Fibroblast of mammary gland (primary cell): ENCODE data around the gene HOXA13.

Experiments
- DNase-seq: peaks from one replicate; pipeline ENCODE4 v3.0.0-alpha.2; 2010; ENCODE audit warnings: low read depth
- H3K4me3 ChIP-seq: 2 replicates; pipeline ENCODE4 v1.5.1; 2011; ENCODE audit warnings: low read depth, mild to moderate bottlenecking, low read length, moderate library complexity; ENCODE audit not compliant: control insufficient read depth
- TF ChIP-seq, protein P1 (sequence below): conservative IDR thresholded peaks from 2 replicates; pipeline ENCODE4 v1.5.1; 2011; ENCODE audit warnings: low read depth, low read length, inconsistent platforms; ENCODE audit not compliant: control insufficient read depth, insufficient read depth

The HOXA13 gene

DNA sequence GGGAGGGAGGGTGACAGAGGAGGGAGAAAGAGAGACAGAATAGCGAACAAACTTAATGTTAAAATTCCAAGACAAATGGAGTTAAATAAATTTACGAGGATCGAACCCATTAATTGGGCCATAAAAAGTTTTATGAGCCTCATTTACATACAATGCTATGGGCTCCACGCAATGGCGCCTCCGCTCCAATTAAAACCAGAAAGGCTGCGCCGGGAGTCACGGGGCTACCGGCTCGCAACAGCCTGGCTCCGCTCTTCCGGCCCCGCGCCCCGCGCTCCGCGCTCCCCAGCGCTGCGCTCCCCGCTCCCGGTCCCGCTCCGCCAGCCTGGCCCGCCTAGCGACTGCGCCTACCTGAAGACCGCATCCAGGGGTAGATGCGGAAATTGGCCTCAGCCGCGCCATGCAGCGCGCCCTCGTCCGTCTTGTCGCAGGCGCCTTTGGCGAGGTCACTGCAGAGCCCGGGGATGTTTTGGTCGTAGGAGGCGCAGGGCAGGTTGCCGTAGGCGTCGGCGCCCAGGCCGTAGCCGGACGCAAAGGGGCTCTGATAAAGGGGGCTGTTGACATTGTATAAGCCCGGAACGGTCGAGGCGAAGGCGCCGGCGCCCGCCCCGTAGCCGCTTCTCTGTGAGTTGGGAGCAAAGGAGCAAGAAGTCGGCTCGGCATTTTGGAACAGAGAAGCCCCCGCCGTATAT, 43.9 kb downstream of the HOXA13 start:
- peak; percentile 29 for DNase-seq
- TF ChIP-seq, protein P1, sequence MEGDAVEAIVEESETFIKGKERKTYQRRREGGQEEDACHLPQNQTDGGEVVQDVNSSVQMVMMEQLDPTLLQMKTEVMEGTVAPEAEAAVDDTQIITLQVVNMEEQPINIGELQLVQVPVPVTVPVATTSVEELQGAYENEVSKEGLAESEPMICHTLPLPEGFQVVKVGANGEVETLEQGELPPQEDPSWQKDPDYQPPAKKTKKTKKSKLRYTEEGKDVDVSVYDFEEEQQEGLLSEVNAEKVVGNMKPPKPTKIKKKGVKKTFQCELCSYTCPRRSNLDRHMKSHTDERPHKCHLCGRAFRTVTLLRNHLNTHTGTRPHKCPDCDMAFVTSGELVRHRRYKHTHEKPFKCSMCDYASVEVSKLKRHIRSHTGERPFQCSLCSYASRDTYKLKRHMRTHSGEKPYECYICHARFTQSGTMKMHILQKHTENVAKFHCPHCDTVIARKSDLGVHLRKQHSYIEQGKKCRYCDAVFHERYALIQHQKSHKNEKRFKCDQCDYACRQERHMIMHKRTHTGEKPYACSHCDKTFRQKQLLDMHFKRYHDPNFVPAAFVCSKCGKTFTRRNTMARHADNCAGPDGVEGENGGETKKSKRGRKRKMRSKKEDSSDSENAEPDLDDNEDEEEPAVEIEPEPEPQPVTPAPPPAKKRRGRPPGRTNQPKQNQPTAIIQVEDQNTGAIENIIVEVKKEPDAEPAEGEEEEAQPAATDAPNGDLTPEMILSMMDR: no peak
- peak overlapping the region; percentile 69 for H3K4me3 ChIP-seq

DNA sequence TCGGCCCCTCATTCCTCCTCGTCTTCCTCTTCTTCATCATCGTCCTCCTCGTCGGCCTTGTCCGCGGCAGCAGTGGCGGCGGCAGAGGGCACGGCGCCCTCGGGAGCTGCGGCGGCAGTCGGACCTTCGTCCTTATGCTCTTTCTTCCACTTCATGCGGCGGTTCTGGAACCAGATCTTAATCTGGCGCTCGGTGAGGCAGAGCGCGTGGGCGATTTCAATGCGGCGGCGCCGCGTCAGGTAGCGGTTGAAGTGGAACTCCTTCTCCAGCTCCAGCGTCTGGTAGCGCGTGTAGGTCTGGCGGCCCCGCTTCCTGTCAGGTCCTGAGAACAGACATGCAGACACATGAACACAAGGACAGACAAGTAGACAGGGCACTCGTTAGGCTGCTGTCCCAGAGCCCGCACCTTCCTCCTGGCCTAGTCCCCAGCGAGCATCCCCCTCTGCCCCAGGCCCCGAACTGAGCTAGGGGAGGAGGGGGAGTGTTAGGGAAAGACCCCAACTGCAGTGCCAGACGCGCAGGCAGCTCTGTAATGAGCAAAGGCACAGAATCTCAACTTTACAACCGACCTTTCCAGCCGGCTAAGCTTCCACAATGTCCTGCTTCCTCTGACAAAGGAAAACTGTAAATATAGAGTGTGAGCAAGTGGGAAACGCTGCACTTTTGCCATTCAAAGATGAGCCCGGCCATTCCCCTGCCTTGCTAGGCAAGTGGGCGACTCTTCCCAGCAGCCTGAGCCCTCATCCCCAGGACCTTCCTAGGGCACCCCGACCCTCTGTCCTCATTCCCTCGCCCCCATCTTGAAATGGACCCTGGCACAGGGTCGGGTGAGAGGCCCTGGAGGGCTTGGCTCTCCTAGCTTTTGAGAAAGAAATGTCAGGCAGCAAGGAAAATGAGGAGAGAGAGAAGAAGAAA, 44.7 kb downstream of the HOXA13 start:
- H3K4me3 ChIP-seq: peak overlapping the region; percentile 69
- TF ChIP-seq, protein P1: no peak
- peak; percentile 59 for DNase-seq

DNA sequence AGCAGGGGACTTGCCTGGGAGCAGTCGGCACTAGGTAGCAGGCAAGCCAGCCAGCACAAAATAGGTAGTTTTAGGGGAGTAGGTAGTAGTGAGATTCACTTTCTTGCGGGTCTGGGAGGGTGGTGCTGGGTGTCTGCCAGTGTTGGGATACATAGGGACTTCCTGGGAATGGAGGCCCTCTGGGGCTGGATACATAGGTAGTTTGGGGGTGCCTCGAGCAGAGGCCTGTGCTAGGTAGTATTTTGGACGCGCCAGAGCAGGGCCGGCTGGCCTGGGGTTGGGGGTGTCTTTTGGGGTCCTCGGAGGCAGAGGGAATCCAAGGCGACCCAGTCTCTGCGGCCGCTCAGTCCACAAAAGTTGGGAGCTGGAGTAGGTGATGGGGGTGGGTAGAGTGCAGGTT, 45.5 kb downstream of the HOXA13 start:
- no peak for DNase-seq
- no peak overlapping the region for H3K4me3 ChIP-seq
- TF ChIP-seq, protein P1: no peak

DNA sequence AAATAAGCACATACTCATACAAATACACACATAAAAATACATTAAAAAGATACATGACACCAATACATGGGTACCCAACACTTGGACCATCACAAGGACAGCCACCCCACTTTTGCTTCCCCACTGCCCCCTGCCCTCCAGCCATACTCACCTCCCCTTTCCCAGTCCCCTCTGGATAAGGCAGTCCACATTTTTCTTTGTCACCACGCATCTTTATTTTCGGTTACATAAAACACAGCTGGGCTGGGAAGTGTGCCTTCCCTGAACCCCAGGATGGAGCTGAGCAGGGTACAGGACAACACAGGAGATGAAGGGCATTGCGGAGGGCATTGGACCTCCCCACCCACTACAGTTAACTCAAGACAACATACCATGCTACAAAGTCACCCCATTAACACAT, 46.4 kb downstream of the HOXA13 start:
- peak; percentile 43 for DNase-seq
- H3K4me3 ChIP-seq: no peak overlapping the region
- TF ChIP-seq, protein P1: no peak

DNA sequence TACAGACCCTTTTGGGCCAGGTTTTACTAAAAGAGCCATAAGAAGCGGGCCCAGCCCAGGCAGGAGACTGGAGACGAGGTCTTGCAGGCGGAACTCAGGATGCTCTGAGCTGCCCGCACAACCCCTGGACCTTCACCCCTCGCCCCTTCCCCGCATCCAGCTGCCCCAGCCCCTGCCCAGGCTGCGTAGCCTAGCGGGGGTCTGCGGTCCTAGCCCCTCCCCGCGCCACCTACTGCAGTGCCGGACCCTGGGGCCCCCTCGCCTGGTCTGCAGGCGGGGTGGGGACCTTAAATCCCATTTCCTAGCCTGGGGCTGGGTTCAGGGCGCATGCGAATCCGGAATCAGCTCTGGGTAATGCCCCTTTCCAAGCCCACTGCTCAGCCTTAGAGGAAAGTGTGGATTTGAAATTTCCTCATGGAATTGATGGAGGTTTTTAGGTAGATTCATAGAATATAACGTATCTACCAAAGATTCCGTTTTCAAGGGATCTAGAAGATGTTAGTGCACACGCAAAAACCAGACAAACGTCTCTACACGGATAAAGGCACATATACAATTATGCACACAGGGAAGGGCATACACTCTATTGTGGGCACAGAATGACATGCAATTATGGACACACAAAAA, 47.0 kb downstream of the HOXA13 start:
- peak overlapping the region; percentile 72 for H3K4me3 ChIP-seq
- DNase-seq: no peak
- TF ChIP-seq, protein P1: no peak

DNA sequence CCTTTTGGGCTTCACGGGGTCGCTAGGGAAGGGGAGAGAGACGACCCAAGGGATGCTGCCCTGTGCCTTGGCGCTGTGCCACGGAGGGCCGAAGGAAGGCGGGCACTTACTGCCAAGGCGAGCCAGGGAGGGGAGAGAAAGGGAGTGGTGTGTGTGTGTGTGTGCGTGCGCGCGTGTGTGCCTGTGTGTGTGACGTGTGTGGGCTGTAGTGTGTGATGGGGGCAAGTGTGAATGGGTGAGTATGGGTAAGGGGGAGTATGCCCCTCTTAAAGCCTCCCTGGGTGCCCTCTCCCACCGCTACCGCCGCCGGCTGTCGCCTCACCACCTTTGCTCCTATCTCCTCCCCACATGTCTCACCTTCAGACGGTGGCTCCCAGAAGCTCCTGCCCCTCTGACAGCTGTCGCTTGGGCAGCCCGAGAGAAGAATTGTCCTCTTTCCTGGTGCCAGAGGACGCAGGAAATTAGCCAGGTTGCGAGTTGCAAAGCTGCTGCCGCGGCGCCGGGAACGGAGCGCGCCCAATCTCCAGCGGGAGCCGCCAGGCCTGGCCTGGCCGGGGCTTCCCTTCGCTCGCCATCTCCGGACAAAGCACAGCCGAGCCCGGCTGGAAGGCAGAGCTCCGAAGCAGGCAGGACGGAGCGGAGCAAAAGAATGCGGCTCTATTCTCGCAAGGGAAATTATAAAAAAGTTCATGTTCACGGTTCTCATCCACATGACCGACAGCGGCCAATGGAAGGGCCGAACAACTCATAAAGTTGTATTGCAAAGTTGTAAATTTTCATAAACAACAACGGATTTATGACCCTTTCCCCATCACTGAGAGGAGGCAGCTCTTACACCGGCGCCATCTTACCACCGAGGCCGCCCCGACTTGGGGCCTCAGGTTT, 47.7 kb downstream of the HOXA13 start, which contains the start of gene HOXA3:
Gene HOXA3 (minus strand): TSS at position 653 of the 885 bp plus-strand sequence. CDS start 41,943 bp downstream, outside the sequence.
- H3K4me3 ChIP-seq: peak within 1 kb of the TSS; percentile 72
- TF ChIP-seq, protein P1: no peak
- peak; percentile 85 for DNase-seq
